Inferior parietal cortex (tissue), 1 donor: ENCODE results near the gene MEF2A.
"Not testable (repeated sequence)": the region's sequence is repeated elsewhere in the genome, so short reads cannot be mapped to it uniquely, and the experiment has no call there.

Experiments
- DNase-seq: peaks from one replicate; pipeline ENCODE4 v3.0.0-alpha.2; 2016; ENCODE audit errors: extremely low spot score

The MEF2A gene

DNA sequence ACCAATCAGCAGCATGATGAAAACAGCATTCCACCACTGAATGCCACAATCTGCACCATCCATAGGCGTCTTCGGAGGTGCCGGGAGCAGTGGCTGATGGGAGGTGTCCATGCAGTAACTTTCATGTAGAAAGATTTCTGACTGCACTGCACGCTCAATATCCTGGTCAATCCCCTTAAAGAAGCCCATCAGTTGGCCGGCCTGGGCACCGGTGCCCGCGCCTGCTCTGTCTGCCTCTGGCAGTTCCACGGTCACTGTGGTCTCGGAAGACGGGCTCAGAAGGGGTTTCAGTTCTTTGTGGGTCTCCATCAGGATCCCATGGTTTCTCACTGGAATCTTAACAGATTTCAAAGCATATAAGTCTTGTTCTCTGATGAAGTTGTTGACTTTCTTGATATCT lies 163.5 kb downstream of the MEF2A start:
- DNase-seq, result no peak

DNA sequence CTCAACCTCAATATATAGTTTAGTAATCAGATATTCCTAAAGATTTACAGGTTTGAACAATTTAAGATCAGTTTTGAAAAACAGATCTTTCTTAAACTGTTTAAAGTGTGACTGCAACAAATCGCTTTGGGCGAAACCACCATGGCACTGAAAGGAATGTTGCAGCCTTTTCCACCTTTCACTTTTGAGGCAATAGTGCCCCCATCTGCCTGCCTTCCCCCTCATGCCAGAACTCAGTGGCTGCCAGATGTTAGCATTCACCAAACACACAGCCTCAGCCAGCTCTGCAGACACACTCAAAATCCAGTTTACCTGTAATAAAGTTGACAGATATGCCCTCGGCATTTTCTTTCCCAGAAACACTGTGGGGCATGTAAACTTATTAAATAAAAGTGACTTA lies 164.1 kb downstream of the MEF2A start:
- DNase-seq, result no peak

DNA sequence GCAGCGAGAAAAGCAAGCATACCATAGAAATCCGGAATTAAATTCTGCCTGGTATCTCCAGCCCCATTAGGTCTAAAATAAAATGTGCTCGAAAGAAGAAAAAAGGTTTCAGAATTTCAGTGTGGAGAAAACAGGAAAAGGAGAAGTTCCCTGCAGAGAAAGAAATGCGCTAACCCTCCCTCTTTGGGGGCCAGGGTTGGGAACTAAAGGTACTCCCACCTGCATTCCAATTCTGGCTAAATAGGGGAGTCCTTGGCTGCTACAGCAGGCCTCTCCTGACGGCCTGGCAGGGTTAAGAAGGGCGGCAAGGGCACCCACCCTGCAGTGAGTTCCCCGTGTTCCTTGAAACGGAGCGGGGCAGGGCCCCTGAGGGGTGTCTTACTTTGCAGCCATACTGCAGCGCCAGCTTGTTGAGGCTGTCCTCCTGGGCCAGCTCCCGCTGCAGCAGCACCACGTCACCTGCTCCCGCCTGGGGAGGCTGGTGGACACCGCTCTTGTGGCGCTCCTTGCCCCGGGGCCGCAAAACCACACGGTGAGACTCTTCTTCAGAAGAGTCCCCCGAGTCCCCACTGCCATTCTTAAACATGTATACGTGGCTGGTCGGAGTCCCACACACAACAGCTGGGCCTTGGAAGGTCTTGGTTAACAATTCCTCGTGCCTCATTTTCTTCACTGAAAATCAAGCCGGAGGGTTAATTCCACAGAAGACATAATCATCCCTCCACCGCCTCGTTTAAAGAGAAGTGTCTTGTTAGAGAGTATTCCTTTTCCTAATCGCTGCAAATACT lies 165.7 kb downstream of the MEF2A start:
- no peak for DNase-seq

DNA sequence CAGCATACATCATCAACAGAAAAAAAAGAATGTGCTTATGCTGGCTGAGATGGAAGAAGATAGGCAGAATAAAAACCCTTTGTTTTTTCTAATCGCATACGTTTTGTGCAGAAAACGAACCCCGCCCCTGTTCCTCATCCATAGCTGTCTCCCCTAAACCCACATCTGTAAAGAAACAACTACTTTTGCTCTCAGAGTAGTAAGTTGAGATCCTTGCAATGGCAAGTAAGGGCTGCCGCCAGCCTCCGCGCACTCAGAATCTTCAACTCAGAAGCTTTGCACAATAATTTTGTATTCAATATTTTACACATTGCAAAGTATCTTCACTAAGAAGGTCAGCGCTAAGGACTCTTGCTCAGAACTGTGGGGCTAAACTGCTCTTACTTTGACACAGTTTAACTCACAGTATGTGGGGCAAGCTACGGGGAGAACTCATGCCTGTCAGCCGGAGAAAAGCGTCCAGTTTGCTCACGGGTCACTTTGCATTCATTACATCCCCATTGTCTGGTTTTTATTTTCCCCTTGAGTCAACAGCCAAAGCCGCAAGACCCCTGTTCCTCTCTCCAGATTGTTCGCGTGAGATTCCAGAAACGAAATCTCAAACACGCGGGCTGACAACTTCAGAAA lies 166.5 kb downstream of the MEF2A start:
- no peak for DNase-seq

DNA sequence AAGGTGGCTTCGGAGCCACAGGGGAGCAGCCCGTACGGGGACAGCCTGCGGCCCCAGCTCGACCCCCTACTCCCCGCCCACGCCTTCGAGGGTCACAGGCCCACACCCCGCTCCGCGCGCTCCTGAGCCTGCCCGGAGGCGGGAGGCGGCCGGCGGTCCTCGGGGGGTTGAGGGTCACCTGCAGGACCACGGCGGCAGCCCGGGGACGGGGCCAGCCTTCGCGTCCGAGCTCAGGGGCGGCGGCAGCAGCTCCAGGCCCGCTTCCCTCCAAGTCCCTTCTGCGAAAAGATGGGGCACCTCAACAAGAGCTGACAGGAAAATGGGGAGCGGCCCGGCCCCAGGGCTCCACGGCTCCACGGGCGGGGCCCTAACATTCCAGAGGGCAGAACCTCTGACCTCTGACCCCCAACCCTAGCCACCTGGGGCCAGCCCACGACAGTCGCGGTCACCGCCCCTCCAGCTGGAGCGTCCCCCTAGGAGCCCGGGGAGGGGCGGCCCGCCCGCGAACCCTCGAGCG lies 167.0 kb downstream of the MEF2A start:
- no peak for DNase-seq

DNA sequence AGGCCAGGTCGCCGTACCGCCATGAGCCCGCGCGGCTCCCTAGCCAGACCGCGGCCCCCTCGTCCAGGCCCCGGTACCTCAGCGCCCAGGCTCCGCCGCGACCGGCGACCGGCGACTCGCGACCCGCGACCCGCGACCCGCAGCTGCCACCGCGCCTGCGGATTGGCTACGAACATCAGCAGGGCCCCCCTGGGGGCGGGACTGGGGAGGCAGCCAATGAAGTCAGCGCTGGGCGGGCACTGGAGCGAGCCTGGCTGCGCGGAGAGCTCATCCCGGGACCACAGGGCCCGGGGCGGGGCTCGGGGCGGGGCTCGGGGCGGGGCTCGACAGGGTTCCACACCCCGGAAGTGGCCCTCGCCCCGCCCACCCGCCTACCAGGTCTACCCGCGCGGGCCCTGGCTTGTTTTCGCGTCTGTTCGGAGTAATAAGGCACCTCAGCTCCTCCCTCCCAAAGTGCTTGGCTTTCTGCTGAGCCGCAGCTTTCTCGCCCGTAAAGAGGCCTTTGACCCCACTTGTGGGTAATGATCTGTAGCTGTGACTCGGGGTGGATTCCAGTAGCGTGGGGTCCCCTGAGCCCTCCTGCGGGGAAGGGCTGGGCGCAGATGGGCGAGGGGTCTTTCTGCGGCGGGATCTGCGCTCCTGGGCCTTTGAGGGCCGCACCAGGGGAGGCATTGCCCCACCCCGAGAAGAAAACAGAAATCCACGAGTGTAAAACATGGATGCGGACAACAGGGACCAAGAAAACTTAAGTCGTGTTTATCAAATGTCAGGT lies 167.7 kb downstream of the MEF2A start, which contains the start of gene LYSMD4:
Gene LYSMD4 (minus strand): TSS at position 170 of the 772 bp plus-strand sequence. CDS start 1,438 bp downstream, outside the sequence.
- peak; percentile 93 for DNase-seq

DNA sequence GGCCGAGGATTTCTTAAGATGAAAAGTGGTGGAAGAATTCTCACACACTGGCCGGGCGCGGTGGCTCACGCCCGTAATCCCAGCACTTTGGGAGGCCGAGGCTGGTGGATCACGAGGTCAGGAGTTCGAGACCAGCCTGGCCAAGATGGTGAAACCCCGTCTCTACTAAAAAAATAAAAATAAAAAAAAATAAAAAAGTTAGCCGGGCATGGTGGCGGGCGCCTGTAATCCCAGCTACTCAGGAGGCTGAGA lies 168.2 kb downstream of the MEF2A start:
- not testable (repeated sequence) for DNase-seq

DNA sequence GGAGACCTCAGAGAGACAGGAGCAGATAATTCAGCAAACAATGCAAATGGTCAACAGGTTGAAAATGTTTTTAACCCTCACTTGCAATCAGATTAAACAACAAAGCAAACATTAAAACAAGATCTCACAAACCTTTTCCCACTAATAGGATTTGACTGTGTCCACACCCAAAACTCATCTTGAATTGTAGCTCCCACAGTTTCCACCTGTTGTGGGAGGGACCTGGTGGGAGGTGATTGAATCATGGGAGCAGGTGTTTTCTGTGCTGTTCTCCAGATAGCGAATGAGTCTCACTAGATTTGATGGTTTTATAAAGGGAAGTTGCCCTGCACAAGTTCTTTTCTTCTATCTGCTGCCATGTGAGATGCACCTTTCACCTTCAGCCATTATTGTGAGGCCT lies 168.8 kb downstream of the MEF2A start:
- no peak for DNase-seq

DNA sequence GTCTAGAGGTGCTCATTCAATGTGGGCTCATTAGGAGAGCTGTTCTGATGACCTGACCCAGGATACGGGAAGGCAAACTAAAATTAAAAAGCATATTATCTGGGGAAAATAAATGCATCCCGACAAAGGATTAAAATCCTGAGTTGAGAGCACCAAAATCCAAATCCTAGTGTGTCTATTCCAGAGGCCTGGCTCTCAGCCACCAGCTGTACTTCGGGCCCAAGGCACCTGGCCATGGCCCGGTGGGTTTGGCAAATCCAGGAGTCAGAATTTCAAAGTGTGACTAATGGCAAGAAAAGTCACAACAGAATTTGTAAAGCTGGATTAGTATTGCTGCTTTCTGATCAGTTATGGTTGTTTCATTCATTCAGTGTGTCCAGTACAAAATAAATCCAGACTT lies 170.1 kb downstream of the MEF2A start:
- DNase-seq, result no peak

DNA sequence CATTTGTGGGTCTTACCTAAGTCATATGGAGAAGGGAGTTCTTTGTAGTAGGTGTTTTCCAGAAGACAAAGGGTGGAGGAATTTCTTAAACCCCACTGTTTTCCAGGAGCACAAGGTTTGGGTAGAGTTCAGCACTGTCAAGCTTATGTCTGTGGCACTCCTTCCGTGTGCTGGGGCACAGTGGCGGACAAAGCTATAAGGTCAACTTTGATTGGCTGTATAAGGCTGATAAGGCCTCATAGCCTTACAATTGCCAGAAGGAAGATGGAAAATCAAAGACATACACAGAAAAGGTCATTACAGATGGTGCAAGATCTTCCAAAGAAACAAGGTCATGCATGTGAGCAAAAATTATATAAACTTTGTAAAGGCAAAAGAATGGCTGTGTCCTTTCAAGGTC lies 170.9 kb downstream of the MEF2A start:
- no peak for DNase-seq

DNA sequence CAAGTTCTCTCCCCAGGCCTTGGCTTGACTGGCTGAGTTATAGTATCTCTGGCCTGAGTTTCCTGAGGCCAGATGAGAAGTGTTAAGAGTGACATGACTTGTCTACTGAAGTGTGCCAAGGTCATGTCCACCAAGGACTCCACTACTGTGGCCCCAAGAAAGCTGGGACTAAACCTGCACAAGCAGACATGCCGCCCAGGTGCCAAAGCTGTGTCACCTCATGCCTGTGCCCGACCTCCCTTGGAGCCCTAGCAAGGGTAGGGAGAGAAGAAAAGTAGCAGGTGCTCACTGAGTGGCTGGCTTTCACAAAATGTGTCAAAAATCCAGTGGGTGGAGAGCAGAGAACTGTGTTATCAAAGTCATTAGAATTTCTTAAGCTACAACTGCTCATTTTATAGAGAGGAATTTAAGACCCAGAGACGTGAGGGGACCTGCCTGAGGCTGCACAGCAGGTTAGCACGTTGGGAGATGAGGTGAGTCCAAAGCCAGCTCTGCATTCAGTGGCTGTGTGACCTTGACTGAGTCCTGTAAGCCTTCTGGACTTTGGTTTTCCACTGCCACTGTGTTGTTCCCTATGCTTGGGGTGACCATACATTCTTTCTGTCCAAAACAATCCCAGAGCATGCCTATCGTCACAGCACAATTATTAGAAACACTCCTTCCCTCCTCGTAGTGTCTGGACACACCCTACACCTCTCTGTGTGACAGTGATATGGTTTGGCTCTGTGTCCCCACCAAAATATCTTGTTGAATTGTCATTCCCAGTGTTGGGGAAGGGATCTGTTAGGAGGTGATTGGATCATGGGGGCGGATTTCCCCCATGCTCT lies 172.4 kb downstream of the MEF2A start:
- DNase-seq, result no peak

DNA sequence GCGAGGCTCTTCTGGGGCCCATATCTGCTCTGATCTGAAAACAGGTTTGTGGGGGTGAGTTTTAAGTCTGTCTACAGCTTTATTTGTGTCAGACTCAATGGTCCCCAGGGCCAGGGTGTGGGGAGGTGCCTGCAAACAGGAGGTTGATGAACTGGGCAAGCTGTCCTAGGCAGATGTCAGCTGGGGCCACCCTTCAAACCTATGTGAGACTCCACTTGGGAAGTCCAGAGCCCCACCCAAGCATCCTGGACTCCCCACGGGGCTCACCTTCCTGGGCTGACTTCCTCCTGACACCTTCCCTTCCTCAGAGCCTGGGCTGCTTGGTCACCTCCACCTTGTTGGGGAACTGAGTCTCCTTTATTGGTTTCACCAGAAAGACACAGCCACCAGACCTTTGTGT lies 176.1 kb downstream of the MEF2A start:
- no peak for DNase-seq

DNA sequence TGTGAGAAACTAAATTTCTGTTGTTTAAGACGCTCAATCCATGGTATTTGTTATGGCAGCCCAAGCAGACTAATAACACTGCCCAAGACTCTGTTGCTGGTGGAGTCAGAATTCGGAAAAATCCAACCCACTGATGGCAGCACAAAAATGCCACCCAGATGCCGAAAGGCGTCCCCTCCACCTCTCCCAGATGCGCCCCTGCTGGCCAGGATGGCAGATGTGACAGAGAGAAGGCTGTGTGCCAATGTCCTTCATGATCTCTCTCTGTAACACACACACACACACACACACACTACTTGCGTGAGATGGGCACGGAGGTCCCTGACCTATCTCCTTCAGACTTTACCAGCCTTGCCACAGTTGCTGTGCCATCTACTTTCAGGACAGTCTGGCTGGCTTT lies 178.4 kb downstream of the MEF2A start:
- no peak for DNase-seq

DNA sequence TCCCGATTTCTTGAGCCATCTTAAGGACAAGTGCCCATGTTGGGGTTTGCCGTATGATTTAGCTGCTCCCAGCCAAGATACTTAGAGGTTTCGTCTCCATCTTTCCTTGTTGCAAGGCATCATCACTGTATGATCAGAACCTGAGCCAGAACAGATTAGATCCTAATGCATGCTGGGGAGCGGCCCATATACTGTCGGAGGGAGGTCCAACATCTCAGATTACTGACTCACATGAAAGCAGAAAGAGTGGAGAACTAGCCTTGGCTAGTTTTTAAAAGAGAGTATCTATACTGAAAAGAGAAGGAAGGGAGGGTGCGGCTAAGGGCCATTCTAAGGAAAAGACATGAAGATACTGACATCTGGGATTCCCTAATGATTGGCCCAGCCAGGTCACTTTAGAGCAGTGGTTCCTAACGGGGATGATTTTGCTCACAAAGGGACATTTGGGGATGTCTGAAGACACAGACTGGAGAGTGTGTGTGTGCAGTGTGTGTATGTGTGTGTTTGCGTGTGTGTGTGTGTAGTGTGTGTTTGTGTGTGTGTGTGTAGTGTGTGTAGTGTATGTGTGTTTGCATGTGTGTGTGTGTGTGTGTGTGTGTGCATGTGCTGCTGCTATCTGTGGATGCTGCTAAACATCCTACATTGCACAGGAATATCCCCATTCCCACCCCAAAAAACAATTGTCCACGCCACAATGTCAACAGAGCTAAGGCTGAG lies 179.7 kb downstream of the MEF2A start:
- DNase-seq, result no peak

DNA sequence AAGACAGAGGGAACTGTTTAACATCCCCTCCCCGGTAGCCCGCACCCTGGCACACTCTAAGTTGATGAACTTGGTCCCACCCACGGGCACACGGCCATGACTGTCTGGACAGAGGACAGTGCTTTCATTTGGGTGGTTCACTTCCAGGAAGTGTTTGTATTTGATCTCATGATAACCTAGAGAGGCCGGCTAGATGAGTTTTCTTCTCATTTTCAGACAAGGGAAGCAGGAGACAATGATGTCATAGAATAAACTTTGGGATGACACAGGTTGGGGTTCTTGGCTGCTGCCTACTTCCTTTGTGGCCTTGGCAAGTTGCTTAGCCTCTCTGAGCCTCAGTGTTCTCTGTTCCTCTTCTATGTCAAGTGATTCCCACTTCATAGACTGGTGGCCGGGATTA lies 183.6 kb downstream of the MEF2A start:
- no peak for DNase-seq

DNA sequence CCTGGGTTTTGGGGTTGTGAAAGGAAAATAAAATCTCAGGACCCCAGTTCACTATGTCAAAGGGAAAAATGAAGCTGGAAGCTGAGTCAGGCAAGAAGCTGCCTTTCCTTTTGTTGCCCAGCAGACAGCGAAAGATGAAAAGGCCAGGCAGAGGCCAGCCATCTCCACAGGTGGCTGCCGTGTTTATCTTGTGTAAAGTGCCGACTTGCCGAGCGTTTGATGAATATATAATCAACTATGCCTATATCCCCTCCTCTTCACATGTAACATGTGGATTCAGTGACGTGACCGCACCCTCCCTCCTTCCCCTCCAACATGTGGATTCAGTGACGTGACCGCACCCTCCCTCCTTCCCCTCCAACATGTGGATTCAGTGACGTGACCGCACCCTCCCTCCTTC lies 184.5 kb downstream of the MEF2A start:
- not testable (repeated sequence) for DNase-seq

DNA sequence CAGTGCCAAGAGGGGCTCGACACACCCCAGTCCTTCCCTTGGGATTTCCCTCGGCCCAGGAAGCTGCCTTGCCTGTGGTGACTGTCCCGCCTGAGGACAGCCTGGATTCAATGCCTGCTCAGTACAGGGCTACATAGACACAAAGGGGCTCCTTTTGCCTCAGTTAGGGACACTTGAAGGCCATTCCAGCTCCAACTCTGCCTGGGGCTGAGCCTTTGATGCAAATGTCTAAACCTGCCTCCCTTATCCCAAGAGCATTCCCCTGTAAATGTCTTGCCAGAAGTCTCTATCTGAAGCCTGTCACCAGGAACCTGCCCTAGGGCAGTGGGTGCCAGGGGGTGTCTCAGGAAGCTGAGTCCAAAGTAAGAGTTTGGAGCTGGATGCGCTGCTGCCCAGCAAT lies 186.8 kb downstream of the MEF2A start:
- DNase-seq, result no peak

DNA sequence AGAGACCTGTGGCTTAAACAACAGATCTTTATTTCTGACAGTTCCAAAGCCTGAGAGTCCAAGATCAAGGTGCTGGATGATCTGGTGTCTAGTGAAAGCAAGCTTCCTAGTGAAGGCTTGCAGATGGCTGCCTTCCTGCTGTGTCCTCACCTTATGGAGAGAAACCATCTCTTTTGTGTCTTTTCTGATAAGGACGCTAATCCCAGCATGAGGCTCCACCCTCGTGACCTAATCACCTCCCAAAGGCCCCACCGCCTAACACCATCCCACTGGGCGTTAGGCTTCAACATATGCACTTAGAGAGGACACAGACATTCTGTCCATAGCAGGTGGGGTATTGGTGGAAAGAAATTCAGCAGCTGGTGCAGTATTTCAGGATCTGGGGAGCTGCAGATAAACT lies 187.3 kb downstream of the MEF2A start:
- no peak for DNase-seq

DNA sequence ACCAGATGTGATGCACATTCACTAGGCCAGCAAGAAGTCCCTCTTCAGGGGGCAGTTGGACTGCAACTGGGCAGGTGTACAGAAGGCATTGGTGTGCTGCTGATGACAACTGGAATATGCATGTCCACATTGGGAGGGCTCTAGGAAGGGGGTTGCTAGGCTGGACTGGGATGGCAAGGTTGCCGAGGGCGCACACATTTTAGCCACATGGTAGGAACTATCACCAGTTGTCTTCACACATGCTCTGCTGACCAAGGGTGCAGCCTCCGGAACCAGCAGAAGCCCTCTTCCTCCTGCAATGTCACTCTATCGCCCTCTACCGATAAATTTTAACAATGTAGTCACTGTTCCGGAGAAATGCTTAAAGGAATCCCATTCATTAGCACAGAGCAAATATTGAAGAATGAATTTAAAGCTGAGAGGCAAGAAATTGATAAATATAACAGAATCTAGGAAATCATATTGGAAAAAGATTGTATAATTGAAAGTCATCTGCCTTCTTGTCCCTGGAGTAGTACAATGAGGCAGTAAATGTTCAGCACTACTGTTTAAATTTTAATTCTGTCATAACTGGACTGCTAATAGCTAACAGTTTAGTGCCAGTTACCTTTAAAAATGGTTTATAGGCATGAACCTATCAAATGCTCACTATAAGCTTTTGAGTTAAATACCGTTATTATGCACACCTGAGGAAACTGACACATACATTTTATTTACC lies 190.1 kb downstream of the MEF2A start:
- DNase-seq, result peak; percentile 89

DNA sequence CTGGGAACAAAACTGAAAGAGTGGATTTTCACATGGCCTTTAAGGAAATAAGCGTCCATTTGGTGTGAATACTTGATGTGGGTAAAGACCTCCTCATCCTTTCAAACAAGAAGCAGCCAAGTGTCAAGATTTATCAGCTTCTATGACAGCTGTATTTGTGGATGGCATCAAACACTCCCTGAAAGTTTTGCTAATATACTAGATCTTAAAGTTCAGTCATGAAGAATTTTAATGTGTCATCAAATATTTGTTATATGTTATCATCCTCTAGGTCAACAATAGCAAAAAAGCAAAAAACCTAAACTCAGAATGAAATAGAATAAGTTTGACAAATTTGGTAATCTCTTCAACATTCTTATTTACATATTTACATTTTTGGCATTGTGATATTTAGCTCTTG lies 196.5 kb downstream of the MEF2A start:
- no peak for DNase-seq

DNA sequence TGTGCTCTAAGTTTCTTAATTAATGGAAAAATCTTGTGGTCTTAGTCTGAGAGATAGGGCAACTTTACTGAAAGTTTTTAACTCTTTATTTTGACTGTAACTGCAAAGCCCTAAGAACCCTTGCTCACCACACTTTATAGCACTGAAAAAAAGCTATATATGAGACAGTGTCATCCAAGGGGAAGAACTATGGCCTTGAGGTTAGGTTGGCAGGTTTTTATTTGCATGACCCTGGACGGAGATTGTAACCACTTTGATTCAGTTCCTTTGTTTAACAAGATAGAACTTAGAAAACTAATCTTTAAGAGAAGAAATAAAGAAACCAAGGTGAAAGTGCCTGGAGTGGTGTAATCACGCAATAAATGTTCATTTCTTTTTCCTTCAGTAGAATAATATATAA lies 198.0 kb downstream of the MEF2A start:
- no peak for DNase-seq
